ENCODE measurements around the gene TSHZ1.

DNA sequence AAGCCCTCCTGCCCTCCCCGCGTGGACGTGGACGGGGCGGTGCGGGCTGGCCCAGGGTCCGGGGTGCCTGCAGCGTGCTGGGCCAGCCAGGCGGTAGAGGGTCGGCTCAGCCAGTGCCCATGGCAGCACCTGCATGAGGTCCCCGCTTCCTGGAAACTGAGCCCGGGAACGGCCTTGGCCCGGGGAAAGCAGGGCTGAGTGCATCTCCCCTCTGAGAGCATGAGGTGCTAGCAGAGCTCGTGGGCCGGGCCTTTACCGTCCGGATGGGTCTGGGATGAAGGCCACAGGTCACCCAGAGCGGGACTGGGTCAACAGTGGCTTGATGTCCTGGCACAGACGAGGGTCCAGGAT is 39.8 kb downstream of the TSHZ1 start:
- TF ChIP-seq, protein P1, sequence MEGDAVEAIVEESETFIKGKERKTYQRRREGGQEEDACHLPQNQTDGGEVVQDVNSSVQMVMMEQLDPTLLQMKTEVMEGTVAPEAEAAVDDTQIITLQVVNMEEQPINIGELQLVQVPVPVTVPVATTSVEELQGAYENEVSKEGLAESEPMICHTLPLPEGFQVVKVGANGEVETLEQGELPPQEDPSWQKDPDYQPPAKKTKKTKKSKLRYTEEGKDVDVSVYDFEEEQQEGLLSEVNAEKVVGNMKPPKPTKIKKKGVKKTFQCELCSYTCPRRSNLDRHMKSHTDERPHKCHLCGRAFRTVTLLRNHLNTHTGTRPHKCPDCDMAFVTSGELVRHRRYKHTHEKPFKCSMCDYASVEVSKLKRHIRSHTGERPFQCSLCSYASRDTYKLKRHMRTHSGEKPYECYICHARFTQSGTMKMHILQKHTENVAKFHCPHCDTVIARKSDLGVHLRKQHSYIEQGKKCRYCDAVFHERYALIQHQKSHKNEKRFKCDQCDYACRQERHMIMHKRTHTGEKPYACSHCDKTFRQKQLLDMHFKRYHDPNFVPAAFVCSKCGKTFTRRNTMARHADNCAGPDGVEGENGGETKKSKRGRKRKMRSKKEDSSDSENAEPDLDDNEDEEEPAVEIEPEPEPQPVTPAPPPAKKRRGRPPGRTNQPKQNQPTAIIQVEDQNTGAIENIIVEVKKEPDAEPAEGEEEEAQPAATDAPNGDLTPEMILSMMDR (conservative IDR thresholded peaks at IDR 0.05; ENCODE audit: low read length): no peak
- no peak for TF ChIP-seq EZH2phosphoT487 (IDR thresholded peaks at IDR 0.05; ENCODE audit: borderline replicate concordance)
